GM12878 (cell line): ENCODE results near the gene SELENOW. TPM values are rescaled to one million over a fixed set of nuclear protein-coding genes. Genes with fewer than 3 reads are reported as not detected.

Source experiments
- ATAC-seq: fragments of 200-7000 bp; cut with Tn5 transposase; 3 replicates; pipeline ENCODE4 v1.9.1; 2020; ENCODE audit warnings: mild to moderate bottlenecking, moderate library complexity
- BruUV-seq: library from RNA; stranded (reverse); fragments of 400-500 nt; replicated peaks from 2 replicates; lab custom pipeline; 2021; lab: Mats Ljungman, UMichigan
- CTCF ChIA-PET: fragments of 300-600 bp; sonication (Branson Sonifier 250); formaldehyde crosslinking; extraction: SDS; loops from one replicate; lab custom pipeline; 2021; ENCODE audit warnings: inconsistent platforms; lab: Yijun Ruan, JAX
- POLR2A ChIA-PET: fragments of 350-600 bp; formaldehyde crosslinking; extraction: SDS; loops from one replicate; lab custom pipeline; 2021; ENCODE audit warnings: inconsistent platforms; lab: Charles Lee
- RAD21 ChIA-PET: fragments of 300-600 bp; sonication (Branson Sonifier 250); formaldehyde crosslinking; loops from one replicate; lab custom pipeline; 2023; ENCODE audit warnings: antibody characterized with exemption; ENCODE audit not compliant: unreplicated experiment; lab: Charles Lee
- SMC1A ChIA-PET: fragments of 300-600 bp; sonication (Branson Sonifier 250); formaldehyde crosslinking; loops from one replicate; lab custom pipeline; 2023; ENCODE audit not compliant: unreplicated experiment, uncharacterized antibody; lab: Charles Lee
- DNase-seq: peaks from one replicate; pipeline ENCODE4 v3.0.0-alpha.2; 2011; ENCODE audit warnings: low read depth, low spot score
- FAIRE-seq: peaks from 3 replicates; lab custom pipeline; 2011; peaks lifted over from hg19 to GRCh38; lab: Jason Lieb, UNC
- H2AFZ ChIP-seq: 2 replicates; pipeline ENCODE4 v1.6.0; 2011; ENCODE audit warnings: low read depth, low read length, control low read depth; ENCODE audit not compliant: control insufficient read depth
- H3K27ac ChIP-seq: 2 replicates; pipeline ENCODE4 v1.5.1; 2011; ENCODE audit warnings: control low read depth; ENCODE audit not compliant: control insufficient read depth, insufficient read depth
- H3K27me3 ChIP-seq, 2 experiments: replicated peaks in 1 of 2; 2 replicates each; pipeline versions ENCODE4 v1.6.0 to v1.6.1; 2011; ENCODE audit warnings: low read length in 1 of 2; ENCODE audit not compliant: control insufficient read depth in 2 of 2, insufficient read depth in 2 of 2
- H3K36me3 ChIP-seq, 2 experiments: 2 replicates each; pipeline ENCODE4 v1.5.1; 2011; ENCODE audit warnings: low read length in 1 of 2; ENCODE audit not compliant: control insufficient read depth in 2 of 2, insufficient read depth in 2 of 2
- H3K4me1 ChIP-seq: 2 replicates; pipeline ENCODE4 v1.6.1; 2011; ENCODE audit warnings: mild to moderate bottlenecking, low read length, moderate library complexity, mixed read lengths; ENCODE audit not compliant: control insufficient read depth, insufficient read depth
- H3K4me2 ChIP-seq: 2 replicates; pipeline ENCODE4 v1.6.0; 2011; ENCODE audit warnings: control low read depth; ENCODE audit not compliant: control insufficient read depth, insufficient read depth
- H3K4me3 ChIP-seq: fragments of 200-600 bp; sonication (generic); 2 replicates; pipeline ENCODE4 v1.5.1; 2016
- H3K79me2 ChIP-seq: 2 replicates; pipeline ENCODE4 v1.6.0; 2011; ENCODE audit warnings: low read length; ENCODE audit not compliant: control insufficient read depth, insufficient read depth
- H3K9ac ChIP-seq: 2 replicates; pipeline ENCODE4 v1.8.0; 2011; ENCODE audit warnings: low read length, control low read depth, mixed read lengths; ENCODE audit not compliant: control insufficient read depth, insufficient read depth
- H3K9me3 ChIP-seq: replicated peaks from 3 replicates; pipeline ENCODE4 v1.5.1; 2011; ENCODE audit warnings: mild to moderate bottlenecking, low read length; ENCODE audit not compliant: control insufficient read depth, insufficient read depth
- H4K20me1 ChIP-seq: 2 replicates; pipeline ENCODE4 v1.6.0; 2011; ENCODE audit not compliant: control insufficient read depth, insufficient read depth
- E4F1 ChIP-seq: fragments of 450-650 bp; IDR thresholded peaks from 2 replicates; pipeline ENCODE4 v1.6.1; 2018; ENCODE audit warnings: borderline replicate concordance, mild to moderate bottlenecking; ENCODE audit not compliant: partially characterized antibody
- EP300 ChIP-seq, 2 experiments: fragments of 150-350 bp in 1 of 2; IDR thresholded peaks; 2 replicates each; pipeline ENCODE4 v1.6.1; 2011 to 2012; ENCODE audit warnings: low read depth in 2 of 2, low read length in 2 of 2, borderline replicate concordance in 1 of 2, improper control_type of control experiment in 1 of 2, inconsistent platforms in 1 of 2; ENCODE audit not compliant: control insufficient read depth in 1 of 2
- KAT2A ChIP-seq: conservative IDR thresholded peaks from 2 replicates; pipeline ENCODE4 v1.6.1; 2011; ENCODE audit warnings: low read depth, low read length; ENCODE audit not compliant: control insufficient read depth
- MEF2A ChIP-seq: IDR thresholded peaks from 2 replicates; pipeline ENCODE4 v1.6.1; 2011; ENCODE audit warnings: low read depth, mild to moderate bottlenecking, low read length, moderate library complexity; ENCODE audit not compliant: insufficient read depth
- PAX5 ChIP-seq: IDR thresholded peaks from 2 replicates; pipeline ENCODE4 v1.6.1; 2011; ENCODE audit warnings: low read depth, low read length, borderline replicate concordance
- ZNF24 ChIP-seq: fragments of 450-650 bp; IDR thresholded peaks from 2 replicates; pipeline ENCODE4 v1.6.1; 2017; ENCODE audit warnings: antibody characterized with exemption, mild to moderate bottlenecking
- ZNF592 ChIP-seq: fragments of 450-650 bp; IDR thresholded peaks from 2 replicates; pipeline ENCODE4 v1.6.1; 2017; ENCODE audit warnings: mild to moderate bottlenecking, moderate library complexity
- WGBS: methylation state at CpG from one replicate; pipeline ENCODE4 v1.1.6; 2016; ENCODE audit warnings: low lambda C conversion rate; ENCODE audit not compliant: insufficient replicate concordance, insufficient coverage; ENCODE audit errors: missing lambda C conversion rate; 5-methylcytosine and 5-hydroxymethylcytosine counted together
- in situ Hi-C: fragments of 300-500 bp; cut with MboI; formaldehyde crosslinking; loops from 9 replicates; pipeline ENCODE4 v1.14.3; 2018; ENCODE audit warnings: mixed read lengths
- intact Hi-C: fragments of 100-400 bp; cut with micrococcal nuclease; formaldehyde crosslinking; loops from one replicate; pipeline ENCODE4 v1.14.2; 2022; ENCODE audit not compliant: unreplicated experiment
- polyA plus RNA-seq, 11 experiments: library from polyadenylated mRNA; depleted of rRNA in 4 of 11; unstranded in 6 of 11; stranded (reverse) in 5 of 11; fragments of >200 nt; fragmentation: Nextera tagmentation in 4 of 11; fragmentation: Illumina TruSeq in 1 of 11; extraction: Ambion mirVana in 4 of 11; extraction: Trizol in 1 of 11; gene quantifications; 1 replicate in 1 of 11; 2 replicates in 10 of 11; pipeline versions ENCODE4 v1.2.1 to v1.2.3, GENCODE V29; 2011 to 2016; ENCODE audit warnings: inconsistent platforms in 2 of 11, missing spikeins in 2 of 11, low read depth in 1 of 11
- total RNA-seq, 4 experiments: library from RNA; depleted of rRNA in 3 of 4; stranded (reverse); fragments of >200 nt in 3 of 4; fragmentation: Illumina TruSeq in 1 of 4; extraction: Trizol in 1 of 4; gene quantifications; 2 replicates each; pipeline versions ENCODE4 v1.2.1 to v1.2.3, GENCODE V29; 2013 to 2021

Gene SELENOW
- total and polyA plus RNA-seq, 10 of the 15 experiments (the other 5 are each of a cell fraction or from before 2014, with no cell fraction given), result 53.3 to 186 (median 101) TPM

GRCh38 chr19:47798904-47799266 is 20.4 kb downstream of the SELENOW start:
- SMC1A ChIA-PET, result no interaction called here

More at GRCh38 chr19:47798904-47799266, 20.4 kb downstream of the SELENOW start:
- no peak for TF ChIP-seq EP300 (IDR thresholded peaks at IDR 0.05; ENCODE audit: borderline replicate concordance in 1 of 2, control insufficient read depth in 1 of 2, low read depth in 2 of 2, low read length in 2 of 2)
- TF ChIP-seq KAT2A, result no peak
- TF ChIP-seq ZNF24, result no peak
- TF ChIP-seq PAX5, result no peak
- TF ChIP-seq E4F1, result no peak
- no peak for TF ChIP-seq ZNF592
- TF ChIP-seq MEF2A, result no peak
- TF ChIP-seq, all 136 proteins: peak for 0
- no peak overlapping the region for H3K4me3 ChIP-seq
- H3K9ac ChIP-seq, result no peak overlapping the region
- intact Hi-C loops (no loop called here), in situ Hi-C loops (no loop called here)
- no TSS peak for BruUV-seq
- H2AFZ ChIP-seq, result no peak overlapping the region
- CTCF ChIA-PET, result no interaction called here
- ATAC-seq (no peak), DNase-seq (no peak), FAIRE-seq (no peak)
- 18% methylated on average over 4 of the region's 4 CpGs for WGBS
- no peak overlapping the region for H3K4me2 ChIP-seq
- H4K20me1 ChIP-seq, result no peaks in the 10 kb centered on the region
- no peaks in the 10 kb centered on the region; a peak in 1 of 4 replicates for H3K27me3 ChIP-seq
- no peak overlapping the region for H3K27ac ChIP-seq
- RAD21 ChIA-PET, result no interaction called here
- no peaks in the 10 kb centered on the region for H3K36me3 ChIP-seq
- no peaks in the 10 kb centered on the region for H3K4me1 ChIP-seq
- no peaks in the 10 kb centered on the region for H3K9me3 ChIP-seq
- POLR2A ChIA-PET, result no interaction called here
- no peaks in the 10 kb centered on the region for H3K79me2 ChIP-seq
